ENCODE data around the gene KRTAP4-2.
"Not testable (repeated sequence)": the region's sequence is repeated elsewhere in the genome, so short reads cannot be mapped to it uniquely, and the experiment has no call there.

DNA sequence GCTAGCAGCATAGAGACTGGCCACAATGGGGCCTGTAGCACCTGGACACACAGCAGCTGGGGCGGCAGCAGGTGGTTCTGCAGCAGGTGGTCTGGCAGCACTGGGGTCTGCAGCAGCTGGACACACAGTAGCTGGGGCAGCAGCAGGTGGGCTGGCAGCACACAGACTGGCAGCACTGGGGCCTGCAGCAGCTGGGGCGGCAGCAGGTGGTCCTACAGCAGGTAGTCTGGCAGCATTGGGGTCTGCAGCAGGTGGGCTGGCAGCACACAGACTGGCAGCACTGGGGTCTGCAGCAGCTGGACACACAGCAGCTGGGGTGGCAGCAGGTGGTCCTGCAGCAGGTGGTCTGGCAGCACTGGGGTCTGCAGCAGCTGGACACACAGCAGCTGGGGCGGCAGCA, 17.8 kb downstream of the KRTAP4-2 start:
- TF ChIP-seq, protein P1, sequence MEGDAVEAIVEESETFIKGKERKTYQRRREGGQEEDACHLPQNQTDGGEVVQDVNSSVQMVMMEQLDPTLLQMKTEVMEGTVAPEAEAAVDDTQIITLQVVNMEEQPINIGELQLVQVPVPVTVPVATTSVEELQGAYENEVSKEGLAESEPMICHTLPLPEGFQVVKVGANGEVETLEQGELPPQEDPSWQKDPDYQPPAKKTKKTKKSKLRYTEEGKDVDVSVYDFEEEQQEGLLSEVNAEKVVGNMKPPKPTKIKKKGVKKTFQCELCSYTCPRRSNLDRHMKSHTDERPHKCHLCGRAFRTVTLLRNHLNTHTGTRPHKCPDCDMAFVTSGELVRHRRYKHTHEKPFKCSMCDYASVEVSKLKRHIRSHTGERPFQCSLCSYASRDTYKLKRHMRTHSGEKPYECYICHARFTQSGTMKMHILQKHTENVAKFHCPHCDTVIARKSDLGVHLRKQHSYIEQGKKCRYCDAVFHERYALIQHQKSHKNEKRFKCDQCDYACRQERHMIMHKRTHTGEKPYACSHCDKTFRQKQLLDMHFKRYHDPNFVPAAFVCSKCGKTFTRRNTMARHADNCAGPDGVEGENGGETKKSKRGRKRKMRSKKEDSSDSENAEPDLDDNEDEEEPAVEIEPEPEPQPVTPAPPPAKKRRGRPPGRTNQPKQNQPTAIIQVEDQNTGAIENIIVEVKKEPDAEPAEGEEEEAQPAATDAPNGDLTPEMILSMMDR (IDR thresholded peaks at IDR 0.05), result not testable (repeated sequence)
- TF ChIP-seq POLR2A (IDR thresholded peaks at IDR 0.05), result not testable (repeated sequence)
